Gastroesophageal sphincter (tissue), 3 donors: ENCODE results near the gene RAB3D.

Experiments
- CTCF ChIP-seq, 4 experiments: fragments of 200-600 bp in 2 of 4; fragments of 450-650 bp in 2 of 4; sonication (generic) in 1 of 4; IDR thresholded peaks; one replicate each; pipeline ENCODE4 v1.5.1; 2017 to 2019; ENCODE audit warnings: antibody characterized with exemption in 4 of 4, mild to moderate bottlenecking in 2 of 4, moderate library complexity in 2 of 4
- POLR2A ChIP-seq, 2 donors: fragments of 450-650 bp; IDR thresholded peaks; one replicate each; pipeline ENCODE4 v1.6.1; 2017; ENCODE audit warnings: antibody characterized with exemption in 2 of 2, mild to moderate bottlenecking in 2 of 2, moderate library complexity in 1 of 2

GRCh38 chr19:11273296-11273695 is 66.2 kb downstream of the RAB3D start:
- no peak for TF ChIP-seq CTCF (IDR thresholded peaks at IDR 0.05)
- TF ChIP-seq POLR2A (IDR thresholded peaks at IDR 0.05) = no peak
